MCF 10A (cell line): ENCODE data around the gene PUM2. TPM values are rescaled to one million over a fixed set of nuclear protein-coding genes. Genes with fewer than 3 reads are reported as not detected.

Source experiments
- BruUV-seq: library from RNA; stranded (reverse); fragments of 400-500 nt; replicated peaks from 2 replicates; lab custom pipeline; 2021; lab: Mats Ljungman, UMichigan
- CTCF ChIA-PET: fragments of 300-600 bp; sonication (Branson Sonifier 250); formaldehyde crosslinking; extraction: SDS; loops from one replicate; lab custom pipeline; 2021; ENCODE audit warnings: antibody characterized with exemption, inconsistent platforms; lab: Yijun Ruan, JAX
- POLR2A ChIA-PET: fragments of 300-600, 350-650 bp; sonication (Branson Sonifier 250); formaldehyde crosslinking; extraction: SDS; loops from one replicate; lab custom pipeline; 2020; ENCODE audit warnings: antibody characterized with exemption, inconsistent platforms; lab: Yijun Ruan, JAX
- DNase-seq: peaks from one replicate; pipeline ENCODE4 v3.0.0-alpha.2; 2018; ENCODE audit not compliant: unreplicated experiment
- H3K27ac Mint-ChIP-seq: one replicate; pipeline ENCODE4 v1.8.0; 2022; ENCODE audit warnings: mild to moderate bottlenecking, low read depth, mixed read lengths; ENCODE audit not compliant: unreplicated experiment
- H3K27me3 Mint-ChIP-seq: one replicate; pipeline ENCODE4 v1.8.0; 2022; ENCODE audit warnings: mixed read lengths; ENCODE audit not compliant: insufficient read depth, unreplicated experiment
- H3K36me3 Mint-ChIP-seq: one replicate; pipeline ENCODE4 v1.8.0; 2022; ENCODE audit warnings: mild to moderate bottlenecking, moderate library complexity, mixed read lengths; ENCODE audit not compliant: insufficient read depth, unreplicated experiment
- H3K4me1 Mint-ChIP-seq: one replicate; pipeline ENCODE4 v1.8.0; 2022; ENCODE audit warnings: mixed read lengths; ENCODE audit not compliant: insufficient read depth, unreplicated experiment
- H3K4me3 Mint-ChIP-seq: one replicate; pipeline ENCODE4 v1.8.0; 2022; ENCODE audit warnings: mild to moderate bottlenecking, moderate library complexity, mixed read lengths; ENCODE audit not compliant: unreplicated experiment
- H3K9me3 Mint-ChIP-seq: one replicate; pipeline ENCODE4 v1.8.0; 2022; ENCODE audit warnings: mixed read lengths; ENCODE audit not compliant: unreplicated experiment
- intact Hi-C: fragments of 100-400 bp; cut with micrococcal nuclease; formaldehyde crosslinking; loops from 2 replicates; pipeline ENCODE4 v1.14.1; 2022
- total RNA-seq: library from RNA; stranded (reverse); gene quantifications from 2 replicates; pipeline ENCODE4 v1.2.3, GENCODE V29; 2022
- TF ChIP-seq, protein P1 (sequence below): fragments of 200-600 bp; IDR thresholded peaks from one replicate; pipeline ENCODE4 v1.8.0; 2022; ENCODE audit warnings: antibody characterized with exemption, mild to moderate bottlenecking; ENCODE audit not compliant: unreplicated experiment

PUM2 gene
- total RNA-seq, 1 experiment from 2014 or later = 86.7 TPM

DNA sequence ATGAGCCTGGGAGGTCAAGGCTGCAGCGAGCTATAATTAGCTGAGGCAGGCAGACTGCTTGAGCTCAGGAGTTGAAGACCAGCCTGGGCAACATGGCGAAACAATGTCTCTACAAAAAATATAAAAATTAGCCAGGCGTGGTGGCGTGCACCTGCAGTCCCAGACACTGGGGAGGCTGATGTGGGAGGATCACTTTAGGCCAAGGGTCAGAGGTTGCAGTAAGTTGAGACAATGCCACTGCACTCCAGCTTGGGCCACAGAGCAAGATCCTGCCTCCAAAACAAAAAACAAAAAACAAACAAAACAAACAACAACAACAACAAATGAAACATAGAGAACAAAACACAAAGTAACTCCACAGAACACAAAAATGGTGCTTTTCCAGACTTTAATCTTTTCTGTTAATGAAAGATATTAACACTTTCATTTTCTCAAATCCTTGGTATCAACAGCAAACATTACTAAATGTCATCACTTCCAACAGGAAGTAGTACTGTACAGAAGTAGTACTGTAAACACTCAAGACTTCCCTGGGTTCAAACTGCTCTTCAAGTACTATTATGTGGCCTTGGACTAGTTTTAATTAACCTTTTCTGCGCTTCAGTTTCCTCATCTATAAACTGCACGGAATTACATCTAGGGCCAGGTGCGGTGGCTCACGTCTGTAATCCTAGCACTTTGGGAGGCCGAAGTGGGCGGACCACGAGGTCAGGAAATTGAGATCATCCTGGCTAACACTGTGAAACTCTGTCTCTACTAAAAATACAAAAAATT, 27.9 kb downstream of the PUM2 start:
- TF ChIP-seq, protein P1, sequence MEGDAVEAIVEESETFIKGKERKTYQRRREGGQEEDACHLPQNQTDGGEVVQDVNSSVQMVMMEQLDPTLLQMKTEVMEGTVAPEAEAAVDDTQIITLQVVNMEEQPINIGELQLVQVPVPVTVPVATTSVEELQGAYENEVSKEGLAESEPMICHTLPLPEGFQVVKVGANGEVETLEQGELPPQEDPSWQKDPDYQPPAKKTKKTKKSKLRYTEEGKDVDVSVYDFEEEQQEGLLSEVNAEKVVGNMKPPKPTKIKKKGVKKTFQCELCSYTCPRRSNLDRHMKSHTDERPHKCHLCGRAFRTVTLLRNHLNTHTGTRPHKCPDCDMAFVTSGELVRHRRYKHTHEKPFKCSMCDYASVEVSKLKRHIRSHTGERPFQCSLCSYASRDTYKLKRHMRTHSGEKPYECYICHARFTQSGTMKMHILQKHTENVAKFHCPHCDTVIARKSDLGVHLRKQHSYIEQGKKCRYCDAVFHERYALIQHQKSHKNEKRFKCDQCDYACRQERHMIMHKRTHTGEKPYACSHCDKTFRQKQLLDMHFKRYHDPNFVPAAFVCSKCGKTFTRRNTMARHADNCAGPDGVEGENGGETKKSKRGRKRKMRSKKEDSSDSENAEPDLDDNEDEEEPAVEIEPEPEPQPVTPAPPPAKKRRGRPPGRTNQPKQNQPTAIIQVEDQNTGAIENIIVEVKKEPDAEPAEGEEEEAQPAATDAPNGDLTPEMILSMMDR = no peak
- no peak overlapping the region for H3K27ac Mint-ChIP-seq
- H3K36me3 Mint-ChIP-seq = peaks cover 85% of the 10 kb centered on the region
- intact Hi-C loops = no loop called here
- BruUV-seq = no TSS peak
- H3K4me1 Mint-ChIP-seq = peaks cover 8% of the 10 kb centered on the region
- H3K27me3 Mint-ChIP-seq = no peaks in the 10 kb centered on the region
- ChIA-PET POLR2A (interaction anchor here (1.2 kb wide), 1 partner anchor 12 kb away, joined by 3 read pairs; no protein-coding TSS in a partner anchor), CTCF (interaction anchor here (1.0 to 5.3 kb wide), 3 partner anchors 8 to 32 kb away, joined by 4 to 56 read pairs (median 11); no protein-coding TSS in a partner anchor)
- DNase-seq = no peak
- no peaks in the 10 kb centered on the region for H3K9me3 Mint-ChIP-seq
- H3K4me3 Mint-ChIP-seq = no peak overlapping the region

DNA sequence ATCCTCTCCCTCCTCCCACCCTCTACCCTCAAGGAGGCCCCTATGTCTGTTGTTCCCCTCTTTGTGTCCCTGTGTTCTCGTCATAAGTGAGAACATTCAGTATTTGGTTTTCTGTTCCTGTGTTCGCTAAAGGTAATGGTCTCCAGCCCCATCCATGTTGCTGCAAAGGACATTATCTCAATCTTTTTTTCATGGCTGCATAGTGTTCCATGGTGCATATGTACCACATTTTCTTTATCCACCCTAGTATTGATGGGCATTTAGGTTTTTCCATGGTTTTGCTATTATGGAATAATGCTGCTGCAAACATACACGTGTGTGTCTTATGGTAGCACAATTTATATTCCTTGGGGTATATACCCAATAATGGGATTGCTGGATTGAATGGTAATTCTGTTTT, 33.0 kb downstream of the PUM2 start:
- no peak overlapping the region for H3K4me3 Mint-ChIP-seq
- H3K4me1 Mint-ChIP-seq = no peaks in the 10 kb centered on the region
- TSS peak; percentile 9 for BruUV-seq
- H3K9me3 Mint-ChIP-seq = no peaks in the 10 kb centered on the region
- TF ChIP-seq, protein P1 = no peak
- POLR2A ChIA-PET = interaction anchor here (0.6 to 1.9 kb wide), 4 partner anchors 8 to 329 kb away, joined by 3 to 5 read pairs (median 3); no protein-coding TSS in a partner anchor
- CTCF ChIA-PET = interaction anchor here (0.7 to 7.4 kb wide), 6 partner anchors 8 to 40 kb away, joined by 4 to 56 read pairs (median 6); no protein-coding TSS in a partner anchor
- DNase-seq = no peak
- intact Hi-C loops = no loop called here
- H3K27ac Mint-ChIP-seq = no peak overlapping the region
- H3K36me3 Mint-ChIP-seq = peaks cover 88% of the 10 kb centered on the region
- no peaks in the 10 kb centered on the region for H3K27me3 Mint-ChIP-seq

DNA sequence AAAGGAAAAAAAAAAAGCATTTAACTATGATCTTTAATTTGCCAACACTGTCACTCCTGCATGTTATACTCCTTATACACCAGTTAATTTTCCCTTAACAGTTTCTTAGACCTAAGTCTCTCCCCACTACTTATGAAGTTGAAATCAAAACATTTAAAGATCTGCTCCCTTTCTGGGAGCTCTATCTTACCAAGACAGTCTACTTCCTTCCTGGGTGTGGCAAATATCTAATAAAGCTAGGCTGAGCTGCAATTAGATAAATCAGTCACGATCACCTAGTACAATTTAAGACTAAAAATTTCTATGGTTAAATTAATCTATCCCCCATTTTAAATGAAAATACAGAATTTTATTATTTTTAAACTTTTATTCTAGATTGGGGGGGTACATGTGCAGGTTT, 33.4 kb downstream of the PUM2 start:
- intact Hi-C loops = no loop called here
- ChIA-PET POLR2A (interaction anchor here (0.6 to 1.9 kb wide), 6 partner anchors 8 to 328 kb away, joined by 3 to 5 read pairs (median 3); no protein-coding TSS in a partner anchor), CTCF (interaction anchor here (0.7 to 7.4 kb wide), 4 partner anchors 8 to 122 kb away, joined by 3 to 56 read pairs (median 6); no protein-coding TSS in a partner anchor)
- TF ChIP-seq, protein P1 = no peak
- no peaks in the 10 kb centered on the region for H3K27me3 Mint-ChIP-seq
- no peak overlapping the region for H3K27ac Mint-ChIP-seq
- H3K9me3 Mint-ChIP-seq = no peaks in the 10 kb centered on the region
- BruUV-seq = no TSS peak
- H3K4me1 Mint-ChIP-seq = no peaks in the 10 kb centered on the region
- no peak for DNase-seq
- H3K4me3 Mint-ChIP-seq = no peak overlapping the region
- H3K36me3 Mint-ChIP-seq = peaks cover 88% of the 10 kb centered on the region
